Neural progenitor cell (in vitro differentiated cells): Measurements from ENCODE around the gene CCDC28B.

Source experiments
- CTCF ChIP-seq: fragments of 200-600 bp; sonication (generic); IDR thresholded peaks from 2 replicates; pipeline ENCODE4 v1.5.1; 2017; ENCODE audit warnings: antibody characterized with exemption, mild to moderate bottlenecking
- EZH2 ChIP-seq: fragments of 200-600 bp; sonication (generic); IDR thresholded peaks from 2 replicates; pipeline ENCODE4 v1.6.1; 2017; ENCODE audit warnings: antibody characterized with exemption, mild to moderate bottlenecking, moderate library complexity
- EZH2phosphoT487 ChIP-seq: fragments of 200-600 bp; sonication (generic); IDR thresholded peaks from 2 replicates; pipeline ENCODE4 v1.6.1; 2017; ENCODE audit warnings: antibody characterized with exemption

DNA sequence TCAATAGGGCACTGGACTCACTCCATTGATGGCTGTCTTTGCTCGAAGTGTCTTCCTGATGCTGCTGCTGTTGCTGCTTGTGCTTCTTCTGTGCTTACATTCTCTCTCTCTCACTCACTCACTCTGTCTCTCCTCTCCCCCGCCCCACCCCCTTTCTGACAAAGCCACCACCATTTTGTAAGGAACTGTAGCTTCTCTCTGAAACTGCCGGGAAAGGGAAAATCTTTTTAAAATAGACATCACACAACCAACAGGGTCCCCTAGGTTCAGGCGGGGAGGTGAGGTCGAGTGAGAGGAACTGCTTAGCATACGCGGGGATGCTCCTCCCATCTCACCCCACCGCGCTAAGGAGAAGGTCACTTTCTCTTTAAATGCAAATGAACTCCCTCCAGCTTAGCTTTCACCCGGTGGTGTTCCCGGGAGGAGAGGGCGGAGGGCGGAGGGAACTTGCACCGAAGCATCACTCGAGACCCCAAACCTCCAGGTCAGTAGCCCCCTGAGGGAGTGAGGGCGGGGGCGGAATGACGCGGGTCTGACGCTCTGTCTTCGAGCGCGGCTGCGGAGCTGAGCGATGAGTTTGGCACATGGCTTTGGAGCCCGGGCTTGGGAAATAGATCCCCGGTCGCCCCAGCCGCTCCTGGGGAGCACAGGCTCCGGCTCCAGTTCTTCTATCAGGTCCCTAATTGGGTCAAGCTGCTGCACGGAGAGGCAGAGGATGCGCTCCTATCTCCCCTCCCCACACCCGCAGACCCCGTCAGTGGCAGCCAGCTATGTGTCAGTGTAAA is at the start of gene CCDC28B:
- TF ChIP-seq CTCF (no peak), EZH2phosphoT487 (no peak), EZH2 (no peak)
